PFSK-1 (cell line): Measurements from ENCODE around the gene PRKN.

Experiments
- POLR2AphosphoS5 ChIP-seq: IDR thresholded peaks from 2 replicates; pipeline ENCODE4 v1.6.1; 2012; ENCODE audit warnings: low read depth, mild to moderate bottlenecking, control low read depth, low read length, moderate library complexity
- REST ChIP-seq, 2 experiments: IDR thresholded peaks; 2 replicates each; pipeline versions ENCODE4 v1.6.1 to v1.8.0; 2011 to 2012; ENCODE audit warnings: low read depth in 2 of 2, low read length in 2 of 2, control low read depth in 1 of 2, inconsistent platforms in 1 of 2, mild to moderate bottlenecking in 1 of 2, moderate library complexity in 1 of 2; ENCODE audit not compliant: insufficient read depth in 1 of 2
- SIN3A ChIP-seq: IDR thresholded peaks from 2 replicates; pipeline ENCODE4 v1.6.1; 2012; ENCODE audit warnings: mild to moderate bottlenecking, low read length, moderate library complexity, borderline replicate concordance; ENCODE audit not compliant: insufficient read depth
- TAF1 ChIP-seq: IDR thresholded peaks from 2 replicates; pipeline ENCODE4 v1.6.1; 2012; ENCODE audit warnings: low read length, control low read depth, borderline replicate concordance; ENCODE audit not compliant: insufficient read depth

- no peak for TF ChIP-seq REST (IDR thresholded peaks at IDR 0.05; ENCODE audit: insufficient read depth in 1 of 2, low read depth in 2 of 2, low read length in 2 of 2)
- TF ChIP-seq POLR2AphosphoS5: no peak
- no peak for TF ChIP-seq SIN3A
- TF ChIP-seq TAF1: no peak
These were observed 877.0 kb downstream of the PRKN start for GRCh38 chr6:161850562-161850961.
